B cell (primary cell): ENCODE results near the gene KRTAP10-3. TPM values are rescaled to one million over a fixed set of nuclear protein-coding genes. Genes with fewer than 3 reads are reported as not detected.
"Not testable (repeated sequence)": the region's sequence is repeated elsewhere in the genome, so short reads cannot be mapped to it uniquely, and the experiment has no call there.

Experiments used
- ATAC-seq: fragments of 200-7000 bp; cut with Tn5 transposase; one replicate; pipeline ENCODE4 v1.10.0; 2021; ENCODE audit warnings: low read depth, mild to moderate bottlenecking, moderate number of reproducible peaks, moderate library complexity
- CTCF ChIA-PET: fragments of 350-600 bp; sonication (Branson Sonifier 250); formaldehyde crosslinking; loops from one replicate; lab custom pipeline; 2021; ENCODE audit warnings: antibody characterized with exemption, inconsistent platforms; lab: Charles Lee
- POLR2A ChIA-PET: fragments of 350-600 bp; sonication (Branson Sonifier 250); formaldehyde crosslinking; loops from one replicate; lab custom pipeline; 2021; ENCODE audit warnings: antibody characterized with exemption; lab: Charles Lee
- DNase-seq: peaks from one replicate; pipeline ENCODE4 v3.0.0; 2013
- H2AFZ ChIP-seq: 2 replicates; pipeline ENCODE4 v1.6.1; 2012; ENCODE audit warnings: mild to moderate bottlenecking, low read depth, low read length; ENCODE audit not compliant: insufficient read depth, poor library complexity, severe bottlenecking
- H3K27ac ChIP-seq, 2 donors: 1 replicate in 1 of 2; 2 replicates in 1 of 2; pipeline ENCODE4 v1.5.1; 2012 to 2013; ENCODE audit warnings: low read length in 2 of 2, mild to moderate bottlenecking in 2 of 2, moderate library complexity in 1 of 2
- H3K27me3 ChIP-seq, 4 experiments: fragments of 200-600 bp in 1 of 4; sonication (generic) in 1 of 4; replicated peaks in 1 of 4; 1 replicate in 2 of 4; 2 replicates in 2 of 4; pipeline versions ENCODE4 v1.6.1 to v1.7.0; 2013 to 2016; ENCODE audit warnings: low read length in 3 of 4, mild to moderate bottlenecking in 2 of 4, mixed read lengths in 1 of 4, moderate library complexity in 1 of 4; ENCODE audit not compliant: insufficient read depth in 4 of 4, control insufficient read depth in 3 of 4; ENCODE audit errors: control extremely low read depth in 1 of 4
- H3K36me3 ChIP-seq, 2 experiments: replicated peaks in 1 of 2; 1 replicate in 1 of 2; 2 replicates in 1 of 2; pipeline versions ENCODE4 v1.6.1 to v1.7.1; 2013; ENCODE audit warnings: low read length in 1 of 2; ENCODE audit not compliant: insufficient read depth in 2 of 2, control insufficient read depth in 1 of 2; ENCODE audit errors: control extremely low read depth in 1 of 2, extremely low read depth in 1 of 2
- H3K4me1 ChIP-seq, 2 donors: fragments of 200-600 bp in 1 of 2; sonication (generic) in 1 of 2; 1 replicate in 1 of 2; 2 replicates in 1 of 2; pipeline versions ENCODE4 v1.5.1 to v1.6.1; 2013 to 2017; ENCODE audit warnings: low read length in 2 of 2; ENCODE audit not compliant: control insufficient read depth in 2 of 2, insufficient read depth in 2 of 2
- H3K4me2 ChIP-seq: replicated peaks from 2 replicates; pipeline ENCODE3; 2012; ENCODE audit warnings: mild to moderate bottlenecking, low read depth, low read length; ENCODE audit not compliant: poor library complexity, severe bottlenecking
- H3K4me3 ChIP-seq, 5 experiments: fragments of 200-600 bp in 1 of 5; sonication (generic) in 1 of 5; 1 replicate in 3 of 5; 2 replicates in 2 of 5; pipeline versions ENCODE4 v1.5.1 to v1.7.0; 2011 to 2016; ENCODE audit warnings: low read length in 4 of 5, mild to moderate bottlenecking in 4 of 5, low read depth in 2 of 5, control low read depth in 1 of 5, moderate library complexity in 1 of 5; ENCODE audit not compliant: insufficient read depth in 1 of 5; ENCODE audit errors: control extremely low read depth in 1 of 5, extremely low read depth in 1 of 5
- H3K79me2 ChIP-seq: fragments of 200-600 bp; sonication (generic); one replicate; pipeline ENCODE4 v1.6.0; 2016; ENCODE audit warnings: low read length; ENCODE audit not compliant: control insufficient read depth, insufficient read depth
- H3K9ac ChIP-seq: fragments of 200-600 bp; sonication (generic); 2 replicates; pipeline ENCODE4 v1.6.1; 2017; ENCODE audit warnings: mild to moderate bottlenecking, low read length, moderate library complexity
- H3K9me3 ChIP-seq, 3 donors: one replicate each; pipeline versions ENCODE4 v1.6.1 to v1.7.1; 2013; ENCODE audit warnings: low read length in 2 of 3; ENCODE audit not compliant: control insufficient read depth in 2 of 3, insufficient read depth in 1 of 3; ENCODE audit errors: control extremely low read depth in 1 of 3
- H4K20me1 ChIP-seq: 2 replicates; pipeline ENCODE4 v1.6.0; 2012; ENCODE audit warnings: mild to moderate bottlenecking, low read length; ENCODE audit not compliant: insufficient read depth, control insufficient read depth, poor library complexity, severe bottlenecking
- H3K27ac Mint-ChIP-seq: one replicate; pipeline ENCODE4 v1.8.0; 2021; ENCODE audit warnings: mixed read lengths
- H3K27me3 Mint-ChIP-seq: one replicate; pipeline ENCODE4 v1.8.0; 2021; ENCODE audit warnings: mixed read lengths
- H3K4me1 Mint-ChIP-seq: one replicate; pipeline ENCODE4 v1.8.0; 2021; ENCODE audit warnings: mixed read lengths
- H3K4me3 Mint-ChIP-seq: one replicate; pipeline ENCODE4 v1.8.0; 2021; ENCODE audit warnings: mixed read lengths
- H3K9me3 Mint-ChIP-seq: one replicate; pipeline ENCODE4 v1.8.0; 2022; ENCODE audit warnings: mixed read lengths; ENCODE audit not compliant: insufficient read depth
- CTCF ChIP-seq: fragments of 200-600 bp; IDR thresholded peaks from one replicate; pipeline ENCODE4 v1.8.0; 2022; ENCODE audit warnings: antibody characterized with exemption, mild to moderate bottlenecking
- EZH2 ChIP-seq: IDR thresholded peaks from 2 replicates; pipeline ENCODE4 v1.6.1; 2012; ENCODE audit warnings: borderline replicate concordance, low read depth, mild to moderate bottlenecking, moderate library complexity, low read length; ENCODE audit not compliant: insufficient read depth, poor library complexity, severe bottlenecking
- WGBS: methylation state at CpG from one replicate; pipeline ENCODE4 v1.1.5; 2013; ENCODE audit warnings: missing lambda C conversion rate; ENCODE audit not compliant: insufficient coverage; 5-methylcytosine and 5-hydroxymethylcytosine counted together
- intact Hi-C: fragments of 100-400 bp; cut with micrococcal nuclease; formaldehyde crosslinking; loops from one replicate; pipeline ENCODE4 v1.10.0; 2022
- polyA plus RNA-seq: library from polyadenylated mRNA; depleted of rRNA; stranded (reverse); fragments of >200 nt; gene quantifications from 2 replicates; pipeline ENCODE4 v1.2.3, GENCODE V29; 2012
- total RNA-seq, 2 donors: library from RNA; stranded (reverse); fragments of 120-200 nt in 1 of 2; gene quantifications; 1 replicate in 1 of 2; 2 replicates in 1 of 2; pipeline versions ENCODE4 v1.2.3 to v1.2.4, GENCODE V29; 2013 to 2022

KRTAP10-3 gene
- total and polyA plus RNA-seq, 2 donors (not counting 1 experiment from before 2014, with no cell fraction given): 0.40 TPM; not detected in 1

- DNase-seq (no peak), ATAC-seq (no peak)
- peaks cover 0 to 44% (median 11%) of the 10 kb centered on the region in 3 donors for H3K9me3 ChIP-seq
- H4K20me1 ChIP-seq: no peaks in the 10 kb centered on the region
- no peak overlapping the region for H3K4me3 ChIP-seq
- H3K27ac Mint-ChIP-seq: no peak overlapping the region
- TF ChIP-seq CTCF (no peak), EZH2 (no peak)
- H3K36me3 ChIP-seq: no peaks in the 10 kb centered on the region
- peaks cover 0 to 4% (median 0%) of the 10 kb centered on the region in 4 experiments for H3K27me3 ChIP-seq
- H3K27me3 Mint-ChIP-seq: peaks cover 30% of the 10 kb centered on the region
- H3K4me2 ChIP-seq: no peak overlapping the region
- no peaks in the 10 kb centered on the region for H3K4me1 ChIP-seq
- H3K27ac ChIP-seq: no peak overlapping the region
- intact Hi-C loops: no loop called here
- H3K4me1 Mint-ChIP-seq: no peaks in the 10 kb centered on the region
- H3K79me2 ChIP-seq: no peaks in the 10 kb centered on the region
- ChIA-PET POLR2A (no interaction called here), CTCF (no interaction called here)
- H3K9ac ChIP-seq: no peak overlapping the region
- no peak overlapping the region for H2AFZ ChIP-seq
- WGBS: 51% methylated on average over 19 of the region's 21 CpGs
- no peak overlapping the region for H3K4me3 Mint-ChIP-seq
- peaks cover 5% of the 10 kb centered on the region for H3K9me3 Mint-ChIP-seq
Observed at GRCh38 chr21:44574457-44575306, 16.1 kb upstream of the KRTAP10-3 start.

DNA sequence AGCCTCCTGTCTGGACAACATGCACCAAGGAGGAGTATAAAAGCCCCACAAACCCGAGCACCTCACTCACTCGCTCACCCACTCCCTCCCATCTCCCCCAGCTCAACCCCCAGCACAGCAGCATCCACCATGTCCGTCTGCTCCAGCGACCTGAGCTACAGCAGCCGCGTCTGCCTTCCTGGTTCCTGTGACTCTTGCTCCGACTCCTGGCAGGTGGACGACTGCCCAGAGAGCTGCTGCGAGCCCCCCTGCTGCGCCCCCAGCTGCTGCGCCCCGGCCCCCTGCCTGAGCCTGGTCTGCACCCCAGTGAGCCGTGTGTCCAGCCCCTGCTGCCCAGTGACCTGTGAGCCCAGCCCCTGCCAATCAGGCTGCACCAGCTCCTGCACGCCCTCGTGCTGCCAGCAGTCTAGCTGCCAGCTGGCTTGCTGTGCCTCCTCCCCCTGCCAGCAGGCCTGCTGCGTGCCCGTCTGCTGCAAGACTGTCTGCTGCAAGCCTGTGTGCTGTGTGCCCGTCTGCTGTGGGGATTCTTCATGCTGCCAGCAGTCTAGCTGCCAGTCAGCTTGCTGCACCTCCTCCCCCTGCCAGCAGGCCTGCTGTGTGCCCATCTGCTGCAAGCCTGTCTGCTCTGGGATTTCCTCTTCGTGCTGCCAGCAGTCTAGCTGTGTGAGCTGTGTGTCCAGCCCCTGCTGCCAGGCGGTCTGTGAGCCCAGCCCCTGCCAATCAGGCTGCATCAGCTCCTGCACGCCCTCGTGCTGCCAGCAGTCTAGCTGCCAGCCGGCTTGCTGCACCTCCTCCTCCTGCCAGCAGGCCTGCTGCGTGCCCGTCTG lies 15.2 kb upstream of the KRTAP10-3 start, which contains the start of gene KRTAP10-4:
Gene KRTAP10-4 (plus strand): TSS at position 100 of the 827 bp plus-strand sequence. CDS start 30 bp downstream, at position 130.
- H3K79me2 ChIP-seq, H3K27ac Mint-ChIP-seq, DNase-seq, H3K9me3 Mint-ChIP-seq, H4K20me1 ChIP-seq, H3K4me3 ChIP-seq, H2AFZ ChIP-seq, H3K4me1 ChIP-seq, ATAC-seq, CTCF ChIA-PET, H3K27me3 ChIP-seq, H3K9ac ChIP-seq, H3K4me2 ChIP-seq, POLR2A ChIA-PET, H3K27ac ChIP-seq, H3K36me3 ChIP-seq, H3K4me1 Mint-ChIP-seq, H3K4me3 Mint-ChIP-seq, intact Hi-C loops: not testable (repeated sequence)
- peaks cover 33% of the 10 kb centered on the region for H3K27me3 Mint-ChIP-seq
- 76% methylated on average over 14 of the region's 25 CpGs for WGBS
- H3K9me3 ChIP-seq: peaks cover 0 to 35% (median 11%) of the 10 kb centered on the region in 3 donors
